ENCODE data around the gene NTN1. TPM values are rescaled to one million over a fixed set of nuclear protein-coding genes. Genes with fewer than 3 reads are reported as not detected.

Gene NTN1
- total RNA-seq, 1 experiment from 2014 or later, result 1.2 TPM

DNA sequence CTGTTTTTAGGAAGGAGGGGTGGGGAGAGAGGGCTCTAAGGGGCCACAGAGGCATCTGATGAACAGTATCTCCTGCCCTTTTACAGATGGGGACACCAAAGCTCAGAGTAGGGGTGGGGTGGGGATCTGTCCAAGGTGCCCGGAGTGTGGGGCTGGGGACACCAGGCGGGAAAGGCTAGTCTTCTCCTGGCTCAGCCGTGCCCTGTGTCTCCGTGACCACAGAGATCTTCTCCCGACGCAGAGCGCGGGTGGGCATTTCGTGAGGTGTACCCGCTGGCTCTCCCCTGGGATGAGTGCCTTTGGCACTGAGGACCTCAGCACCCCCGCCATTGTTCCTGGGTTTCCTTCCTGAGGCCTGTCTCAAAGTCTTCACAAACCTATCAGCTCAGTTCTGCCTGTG lies 209.6 kb downstream of the NTN1 start:
- Histone ChIP-seq H4K20me1 (ENCODE audit: control insufficient read depth, insufficient read depth, insufficient read length) (peaks cover 6% of the 10 kb centered on the region), H3K14ac (ENCODE audit: insufficient read depth, low read length) (no peak overlapping the region), H3K18ac (ENCODE audit: insufficient read length, low read depth, low read length) (no peak overlapping the region), H2BK15ac (ENCODE audit: low read depth, low read length) (no peak overlapping the region), H3K27ac (ENCODE audit: insufficient read length, low read depth, low read length) (no peak overlapping the region), H3K4me1 (ENCODE audit: insufficient read depth, low read length) (no peaks in the 10 kb centered on the region; the same call in 1 of the 2 replicates), H2BK20ac (ENCODE audit: low read depth, low read length, poor library complexity, severe bottlenecking) (no peak overlapping the region), H3K23me2 (ENCODE audit: insufficient read length, low read depth, low read length, poor library complexity, severe bottlenecking) (no peaks in the 10 kb centered on the region), H3K9me3 (ENCODE audit: control insufficient read depth, low read depth, low read length) (no peaks in the 10 kb centered on the region), H3K79me2 (ENCODE audit: insufficient read depth, low read length) (no peaks in the 10 kb centered on the region), H4K91ac (ENCODE audit: insufficient read length, low read depth, low read length) (no peak overlapping the region), H3T11ph (ENCODE audit: low read length) (no peak overlapping the region), H4K5ac (ENCODE audit: insufficient read length, low read depth, low read length) (no peak overlapping the region), H2BK12ac (ENCODE audit: insufficient read length, low read depth, low read length) (no peak overlapping the region), H2BK120ac (ENCODE audit: low read depth, low read length, poor library complexity, severe bottlenecking) (no peak overlapping the region), H2AK5ac (ENCODE audit: insufficient read length, low read length) (no peak overlapping the region), H3K4ac (ENCODE audit: low read depth, low read length) (no peak overlapping the region), H2AFZ (ENCODE audit: low read length) (no peak overlapping the region), H3K9ac (ENCODE audit: extremely low read depth, insufficient read length, low read length) (no peak overlapping the region), H2BK5ac (ENCODE audit: insufficient read length, low read length) (no peak overlapping the region), H3K27me3 (ENCODE audit: insufficient read depth, low read length) (no peaks in the 10 kb centered on the region), H3K4me2 (ENCODE audit: insufficient read depth, insufficient read length, low read length) (no peak overlapping the region), H4K8ac (replicated peaks; ENCODE audit: insufficient read length, low read depth, low read length) (no peak overlapping the region), H3K23ac (ENCODE audit: insufficient read length, low read depth, low read length) (no peak overlapping the region), H3K79me1 (ENCODE audit: insufficient read depth, low read depth, low read length, poor library complexity, severe bottlenecking) (no peaks in the 10 kb centered on the region), H3K56ac (ENCODE audit: insufficient read length, low read depth, low read length) (no peak overlapping the region)
- no peak overlapping the region for H3K4me3 Mint-ChIP-seq
- no CpG with 5 or more reads among the region's 11 CpGs for WGBS (ENCODE audit: extremely low coverage, insufficient read length, low lambda C conversion rate)
- no peaks in the 10 kb centered on the region for H3K4me1 Mint-ChIP-seq
- H3K36me3 Mint-ChIP-seq (ENCODE audit: insufficient read depth in 1 of 3, low read depth in 3 of 3), result no peaks in the 10 kb centered on the region
- H3K27me3 Mint-ChIP-seq (ENCODE audit: low read depth), result no peaks in the 10 kb centered on the region; the same call in 1 of the 2 replicates
- no peaks in the 10 kb centered on the region for H3K9me3 Mint-ChIP-seq
- H3K27ac Mint-ChIP-seq, result no peak overlapping the region
- DNase-seq, result no peak
- TF ChIP-seq, protein P1, sequence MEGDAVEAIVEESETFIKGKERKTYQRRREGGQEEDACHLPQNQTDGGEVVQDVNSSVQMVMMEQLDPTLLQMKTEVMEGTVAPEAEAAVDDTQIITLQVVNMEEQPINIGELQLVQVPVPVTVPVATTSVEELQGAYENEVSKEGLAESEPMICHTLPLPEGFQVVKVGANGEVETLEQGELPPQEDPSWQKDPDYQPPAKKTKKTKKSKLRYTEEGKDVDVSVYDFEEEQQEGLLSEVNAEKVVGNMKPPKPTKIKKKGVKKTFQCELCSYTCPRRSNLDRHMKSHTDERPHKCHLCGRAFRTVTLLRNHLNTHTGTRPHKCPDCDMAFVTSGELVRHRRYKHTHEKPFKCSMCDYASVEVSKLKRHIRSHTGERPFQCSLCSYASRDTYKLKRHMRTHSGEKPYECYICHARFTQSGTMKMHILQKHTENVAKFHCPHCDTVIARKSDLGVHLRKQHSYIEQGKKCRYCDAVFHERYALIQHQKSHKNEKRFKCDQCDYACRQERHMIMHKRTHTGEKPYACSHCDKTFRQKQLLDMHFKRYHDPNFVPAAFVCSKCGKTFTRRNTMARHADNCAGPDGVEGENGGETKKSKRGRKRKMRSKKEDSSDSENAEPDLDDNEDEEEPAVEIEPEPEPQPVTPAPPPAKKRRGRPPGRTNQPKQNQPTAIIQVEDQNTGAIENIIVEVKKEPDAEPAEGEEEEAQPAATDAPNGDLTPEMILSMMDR (conservative IDR thresholded peaks at IDR 0.05), result no peak
